ENCODE data around the gene PLA2G1B.
A peak's percentile ranks its signal among the peaks of the same experiment; 100 is the strongest.

Gene PLA2G1B

DNA sequence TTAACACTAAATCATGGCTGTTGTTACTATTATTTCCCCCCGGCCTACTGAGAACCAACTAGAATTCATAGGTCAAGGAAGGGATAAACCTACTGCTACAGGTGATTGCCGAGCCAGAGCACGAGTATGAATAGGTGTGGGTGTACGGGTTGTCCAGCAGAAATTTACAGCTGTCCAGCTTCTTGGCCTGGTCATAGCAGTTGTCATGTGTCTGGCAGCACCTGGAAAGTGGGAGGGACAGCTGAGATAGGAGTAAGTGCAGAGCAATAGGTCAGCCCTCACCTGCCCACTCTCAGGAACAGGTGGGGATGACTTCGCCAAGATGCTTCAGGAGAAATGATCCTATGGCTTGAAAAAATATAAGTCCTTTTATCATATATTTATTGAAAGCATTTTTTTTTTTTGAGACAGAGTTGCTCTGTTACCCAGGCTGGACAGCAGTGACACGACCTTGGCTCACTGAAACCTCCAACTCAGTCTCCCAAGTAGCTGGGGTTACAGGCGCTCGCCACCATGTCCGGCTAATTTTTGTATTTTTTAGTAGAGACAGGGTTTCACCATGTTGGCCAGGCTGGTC is 2.6 kb downstream of the PLA2G1B start:
- no peak for DNase-seq (ENCODE audit: low read depth)

DNA sequence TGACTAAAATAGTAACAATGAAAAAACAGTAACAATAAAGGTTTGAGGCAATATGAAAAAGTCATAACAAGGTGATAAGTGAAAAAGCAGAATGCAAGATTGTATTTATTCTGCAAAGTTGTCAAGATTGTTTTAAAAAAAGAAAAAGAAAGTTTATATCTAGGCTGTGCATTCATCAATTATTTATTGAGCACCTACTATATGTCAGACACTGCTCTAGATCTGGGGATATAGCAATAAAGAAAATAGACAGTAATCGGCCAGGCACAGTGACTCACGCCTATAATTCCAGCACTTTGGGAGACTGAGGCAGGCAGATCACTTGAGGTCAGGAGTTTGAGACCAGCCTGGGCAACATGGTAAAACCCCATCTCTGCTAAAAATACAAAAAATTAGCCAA is 3.8 kb downstream of the PLA2G1B start:
- no peak for DNase-seq (ENCODE audit: low read depth)

DNA sequence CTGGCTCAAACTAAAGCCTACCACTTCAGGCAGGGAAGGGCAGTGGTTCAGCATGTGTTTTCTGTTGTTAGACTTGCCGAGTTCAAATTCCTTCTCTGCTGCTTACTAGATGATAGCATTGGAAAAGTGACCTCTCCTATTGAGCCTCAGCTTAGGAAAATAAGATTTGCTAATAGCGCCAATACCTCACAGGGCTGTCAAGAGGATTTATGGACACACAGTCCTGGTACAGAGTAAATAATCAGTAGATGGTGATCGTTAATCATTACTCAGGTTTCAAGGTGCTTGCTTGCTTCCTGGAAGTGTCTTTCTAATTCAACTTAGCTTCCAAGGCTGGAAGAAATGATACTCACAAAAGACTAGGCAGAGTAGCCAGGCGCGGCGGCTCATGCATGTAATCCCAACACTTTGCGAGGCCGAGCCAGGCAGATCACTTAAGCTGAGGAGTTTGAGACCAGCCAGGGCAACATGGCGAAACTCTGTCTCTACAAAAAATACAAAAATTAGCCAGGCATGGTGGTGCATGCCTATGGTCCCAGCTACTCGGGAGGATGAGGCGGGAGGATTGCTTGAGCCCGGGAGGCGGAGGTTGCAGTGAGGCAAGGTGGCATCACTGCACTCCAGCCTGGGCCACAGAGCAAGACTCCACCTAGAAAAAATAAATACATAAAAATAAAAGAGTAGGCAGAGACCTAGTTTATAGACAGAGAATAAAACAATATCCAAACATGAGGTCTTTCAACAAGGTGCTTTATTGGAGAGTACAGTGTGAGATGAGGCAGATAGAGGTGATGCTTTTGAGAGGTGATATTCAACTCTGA is 6.0 kb downstream of the PLA2G1B start:
- no peak for DNase-seq (ENCODE audit: low read depth)

DNA sequence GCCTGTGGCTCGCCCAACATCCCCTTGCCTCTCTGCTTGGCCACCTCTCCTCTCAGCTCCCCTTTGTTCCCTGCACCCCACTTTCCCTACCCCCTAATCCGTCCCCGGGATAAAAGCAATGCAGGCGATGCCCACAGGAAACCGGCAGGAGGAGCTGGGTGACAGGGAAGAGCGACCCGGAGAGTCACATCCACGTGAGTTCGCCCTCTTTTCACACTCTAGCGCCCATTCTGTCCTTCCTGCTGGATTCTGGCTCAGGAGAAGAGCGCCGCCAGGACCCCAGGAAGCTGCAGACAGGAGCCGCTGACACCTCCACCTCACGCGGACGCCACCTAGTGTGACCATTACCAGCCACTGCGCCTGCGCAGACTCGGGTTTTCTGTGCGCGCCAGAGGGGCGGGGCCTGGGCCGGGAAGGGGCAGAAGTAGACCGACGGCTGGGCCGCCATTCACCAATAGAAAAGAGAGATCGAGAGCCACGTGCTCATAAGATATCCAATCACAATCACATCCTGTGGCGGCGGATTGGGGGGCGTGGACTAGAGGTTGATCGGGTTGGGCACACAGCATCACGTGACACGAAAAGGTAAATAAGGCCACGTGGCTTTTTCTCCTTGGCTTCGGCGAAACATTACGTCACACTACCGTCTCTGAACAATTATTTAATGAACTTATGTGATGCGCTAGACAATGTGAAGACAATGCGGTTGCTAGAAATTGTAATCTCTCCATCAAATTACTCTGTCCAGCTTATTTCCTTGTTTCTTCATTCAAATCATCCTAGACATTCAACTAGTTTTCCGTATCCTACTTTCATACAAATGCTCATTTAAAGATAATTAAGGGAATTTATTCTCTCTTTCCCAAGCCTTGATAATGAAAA is 10.1 kb downstream of the PLA2G1B start:
- DNase-seq (ENCODE audit: low read depth) = peak; percentile 94

DNA sequence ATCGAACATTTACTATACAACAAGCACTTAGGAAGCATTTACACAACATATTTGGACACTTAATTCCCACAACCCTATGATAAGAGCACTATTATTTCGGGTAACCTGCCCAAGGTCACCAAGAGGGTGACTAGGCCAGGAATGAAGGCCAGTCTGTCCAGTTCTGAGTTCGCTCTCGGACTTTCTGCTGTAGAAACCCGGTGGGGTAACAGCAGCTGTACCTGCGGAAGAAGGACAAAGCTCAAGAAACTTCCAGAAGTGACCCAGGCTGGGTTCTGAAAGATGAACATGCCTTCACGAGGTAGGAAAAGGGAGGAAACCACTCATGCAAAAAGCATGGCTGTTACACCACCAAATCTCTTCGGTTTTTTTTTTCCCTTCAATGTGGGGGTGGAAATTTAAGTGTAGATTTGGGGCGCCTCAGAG is 10.8 kb downstream of the PLA2G1B start:
- DNase-seq (ENCODE audit: low read depth) = no peak

DNA sequence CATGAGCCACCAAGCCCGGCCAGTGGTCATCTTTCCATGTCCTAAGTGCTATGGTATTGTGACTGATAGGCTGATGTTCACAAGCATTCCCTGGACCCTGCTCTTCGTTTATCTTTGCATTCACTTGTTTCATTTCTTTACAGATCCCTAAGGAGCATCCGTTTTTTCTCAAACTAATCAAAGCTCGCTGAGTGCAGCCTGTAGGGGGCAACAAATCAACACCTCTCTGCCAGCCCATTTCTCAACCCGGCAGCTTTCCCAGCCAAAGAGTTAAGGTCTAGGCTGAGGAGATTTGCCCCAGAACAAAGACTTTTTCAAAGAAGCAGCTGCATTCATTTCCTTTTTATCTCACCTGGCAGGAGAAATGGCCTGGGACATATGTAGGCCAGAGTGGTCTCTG is 13.4 kb downstream of the PLA2G1B start:
- no peak for DNase-seq (ENCODE audit: low read depth)

DNA sequence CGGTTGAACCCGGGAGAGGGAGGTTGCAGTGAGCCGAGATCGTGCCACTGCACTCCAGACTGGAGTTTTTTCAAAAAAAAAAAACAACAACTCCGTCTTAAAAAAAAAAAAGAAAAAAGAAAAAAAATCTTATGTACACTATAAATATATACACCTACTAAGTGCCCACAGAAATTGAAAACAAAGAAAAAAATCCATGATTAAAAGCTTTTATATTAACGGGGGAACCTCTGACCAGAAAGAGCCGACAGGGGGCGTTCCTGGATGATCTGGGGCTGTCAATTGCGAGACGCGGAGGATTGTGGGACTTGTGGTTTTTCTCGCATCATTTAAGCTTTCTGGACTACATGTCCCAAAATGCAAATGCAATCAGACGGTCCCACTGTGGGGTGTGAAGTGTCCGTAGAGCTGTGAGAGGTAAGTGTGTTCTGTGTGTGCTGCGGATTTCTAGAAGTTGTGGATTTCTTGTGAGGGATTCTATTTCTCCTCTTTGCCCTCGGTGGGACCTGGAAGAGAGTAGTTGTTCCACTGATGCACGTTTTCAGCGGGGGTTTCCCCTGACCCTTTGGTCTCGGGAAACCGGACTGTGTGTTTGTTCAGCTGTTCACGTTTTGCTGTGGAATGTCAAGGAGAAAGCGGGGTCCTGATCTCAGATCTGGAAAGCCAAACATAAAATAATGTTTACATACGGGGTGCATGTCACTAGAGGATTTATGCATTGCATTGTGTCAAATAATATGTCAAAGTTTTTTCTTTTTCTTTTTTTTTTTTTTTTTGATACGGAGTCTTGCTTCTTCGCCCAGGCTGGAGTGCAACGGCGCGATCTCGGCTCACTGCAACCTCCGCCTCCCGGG is 25.4 kb downstream of the PLA2G1B start, which contains the start of gene SIRT4:
Gene SIRT4 (plus strand): TSS at position 360 of the 854 bp plus-strand sequence. CDS start 1,241 bp downstream, outside the sequence.
- DNase-seq (ENCODE audit: low read depth) = peak; percentile 81

DNA sequence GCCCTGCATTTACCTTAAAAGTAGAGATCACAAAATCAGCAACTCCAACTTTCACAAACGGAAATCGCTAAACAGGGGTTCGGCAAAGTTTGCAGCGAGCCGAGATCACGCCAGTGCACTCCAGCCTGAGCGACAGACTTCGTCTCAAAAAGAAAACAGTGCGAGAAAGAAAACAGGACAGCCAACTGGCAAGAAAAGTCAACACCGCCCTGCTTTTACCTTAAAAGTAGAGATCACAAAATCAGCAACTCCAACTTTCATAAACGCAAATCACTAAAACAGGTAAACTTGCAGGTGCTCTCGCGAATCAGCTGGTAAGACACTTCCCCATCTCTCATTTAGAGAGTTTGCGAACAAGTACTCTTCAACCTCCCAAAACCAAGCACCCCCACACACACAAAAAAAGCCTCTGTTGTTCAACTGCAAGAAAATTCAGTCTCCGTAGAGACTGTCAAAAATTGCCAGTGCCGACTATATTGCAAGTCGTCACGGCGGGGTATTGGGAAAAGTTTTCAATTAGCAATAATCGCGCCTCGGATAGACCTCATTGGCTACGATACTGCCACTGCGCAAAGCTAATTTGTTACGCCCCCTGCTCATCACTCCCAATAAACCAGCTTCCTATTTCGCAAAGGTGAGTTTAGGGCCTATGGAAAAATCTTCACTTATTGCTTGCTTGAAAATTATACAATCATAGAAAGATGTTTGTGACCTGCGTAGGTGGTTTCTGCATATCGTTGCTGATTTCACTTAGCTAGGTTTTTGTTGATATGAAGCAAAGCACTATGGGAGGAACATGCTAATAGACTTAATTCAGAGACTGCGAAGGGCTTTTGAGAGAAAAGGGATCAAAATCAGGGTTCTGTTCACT is 34.7 kb downstream of the PLA2G1B start, which contains the start of gene RNU4-1:
Gene RNU4-1 (minus strand): TSS at position 577 of the 871 bp plus-strand sequence.
- peak; percentile 78 for DNase-seq (ENCODE audit: low read depth)

DNA sequence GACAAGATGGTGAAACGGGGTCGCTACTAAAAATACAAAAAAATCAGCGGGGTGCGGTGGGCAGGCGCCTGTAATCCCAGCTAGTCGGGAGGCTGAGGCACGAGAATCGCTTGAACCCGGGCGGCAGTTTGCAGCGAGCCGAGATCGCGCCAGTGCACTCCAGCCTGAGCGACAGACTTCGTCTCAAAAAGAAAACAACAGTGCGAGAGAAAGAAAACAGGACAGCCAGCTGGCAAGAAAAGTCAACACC is 35.2 kb downstream of the PLA2G1B start:
- DNase-seq (ENCODE audit: low read depth) = no peak

DNA sequence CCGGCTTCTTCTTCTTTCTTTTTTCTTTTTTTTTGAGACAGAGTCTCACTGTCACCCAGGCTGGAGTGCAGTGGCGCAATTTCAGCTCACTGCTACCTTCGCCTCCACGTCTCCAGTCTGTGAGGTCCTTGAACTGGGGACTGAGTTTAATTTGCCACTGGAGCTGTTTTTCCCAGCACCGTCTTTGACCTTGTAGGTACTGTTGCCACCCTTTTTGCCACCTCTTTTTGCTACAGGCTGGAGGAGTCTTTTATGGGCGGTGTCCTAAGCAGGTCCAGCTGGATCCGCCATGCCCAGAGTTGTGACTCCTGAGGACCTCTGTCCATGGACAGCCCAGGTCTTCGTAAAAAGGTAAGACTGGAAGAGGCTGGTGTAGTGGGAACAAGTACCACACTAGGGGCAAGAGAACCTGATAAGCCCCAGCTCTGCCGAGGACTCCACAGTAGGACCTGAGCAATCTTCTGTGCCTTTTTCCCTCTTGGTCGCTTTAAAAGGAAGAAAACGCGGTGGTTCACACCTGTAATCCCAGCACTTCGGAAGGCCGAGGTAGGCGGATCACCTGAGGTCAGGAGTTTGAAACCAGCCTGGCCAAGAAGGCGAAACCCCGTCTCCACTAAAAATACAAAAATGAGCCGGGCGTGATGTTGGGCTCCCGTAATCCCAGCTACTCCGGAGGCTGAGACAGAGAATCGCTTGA is 36.8 kb downstream of the PLA2G1B start:
- DNase-seq (ENCODE audit: low read depth) = no peak

DNA sequence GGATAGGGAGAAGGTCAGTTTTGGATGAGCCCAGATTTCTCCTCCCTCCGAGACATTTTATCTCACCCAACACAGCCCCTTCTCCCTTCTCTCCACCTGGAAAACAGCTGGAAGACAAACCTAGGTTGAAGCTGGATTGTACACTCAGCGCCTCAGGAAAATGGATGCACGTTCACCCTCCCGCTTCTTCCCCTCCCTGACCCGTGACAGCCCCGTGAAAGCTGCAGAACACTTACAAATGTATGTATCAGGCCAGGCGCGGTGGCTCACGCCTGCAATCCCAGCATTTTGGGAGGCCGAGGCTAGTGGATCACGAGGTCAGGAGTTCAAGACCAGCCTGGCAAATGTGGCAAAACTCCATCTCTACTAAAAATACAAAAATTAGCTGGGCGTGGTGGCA is 40.1 kb downstream of the PLA2G1B start:
- no peak for DNase-seq (ENCODE audit: low read depth)

DNA sequence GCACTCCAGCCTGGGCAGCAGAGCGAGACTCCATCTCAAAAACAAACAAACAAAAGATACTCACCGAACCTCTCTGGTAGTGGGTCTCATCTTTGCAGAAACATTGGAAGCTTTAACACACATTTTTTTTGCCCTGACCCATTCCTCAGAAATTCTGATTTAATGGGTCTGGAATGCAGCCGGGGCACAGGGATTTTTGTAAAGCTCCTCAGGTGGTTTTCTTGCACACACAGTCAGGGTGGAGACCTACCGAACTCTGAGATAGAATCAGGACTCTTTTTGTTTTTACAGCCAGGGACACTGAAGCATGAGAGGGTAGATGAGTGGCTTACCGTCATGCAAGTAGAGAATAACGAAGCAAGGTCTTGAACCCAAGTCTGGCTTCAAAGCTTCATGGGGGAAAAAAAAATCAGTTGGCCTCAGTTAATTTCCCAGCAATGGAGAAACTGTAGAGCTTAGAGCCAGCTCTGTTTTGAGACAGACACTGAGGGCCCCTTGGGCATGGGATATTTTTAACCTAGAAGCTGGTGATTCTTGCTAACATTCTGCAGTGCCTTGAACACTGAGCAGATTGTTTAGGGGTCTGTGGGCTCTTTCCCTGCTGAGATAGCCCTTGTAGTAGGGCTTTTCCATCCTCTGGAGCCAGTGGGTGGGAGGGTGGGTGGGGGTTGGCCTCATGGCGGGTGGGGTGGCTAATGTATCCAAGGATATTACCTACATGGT is 40.6 kb downstream of the PLA2G1B start:
- no peak for DNase-seq (ENCODE audit: low read depth)

DNA sequence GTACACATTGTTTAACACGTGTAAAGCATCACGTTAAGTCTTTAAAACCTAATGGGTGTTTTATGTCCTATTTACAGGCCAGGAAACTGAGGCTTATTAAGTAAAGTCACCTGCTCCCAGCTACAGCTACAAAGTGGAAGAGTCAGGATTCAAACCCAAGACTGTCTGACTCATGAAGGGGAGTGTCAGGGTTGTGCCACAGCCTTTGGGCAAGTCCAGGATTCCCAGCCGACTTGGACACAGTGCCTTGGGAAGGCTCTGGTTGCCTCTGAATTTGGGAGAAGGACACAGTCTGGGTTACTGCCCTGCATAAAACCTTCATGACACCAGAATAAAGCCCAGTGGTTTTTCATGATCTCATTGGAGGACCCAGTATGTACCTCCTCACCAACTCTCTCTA is 43.2 kb downstream of the PLA2G1B start:
- DNase-seq (ENCODE audit: low read depth) = no peak

DNA sequence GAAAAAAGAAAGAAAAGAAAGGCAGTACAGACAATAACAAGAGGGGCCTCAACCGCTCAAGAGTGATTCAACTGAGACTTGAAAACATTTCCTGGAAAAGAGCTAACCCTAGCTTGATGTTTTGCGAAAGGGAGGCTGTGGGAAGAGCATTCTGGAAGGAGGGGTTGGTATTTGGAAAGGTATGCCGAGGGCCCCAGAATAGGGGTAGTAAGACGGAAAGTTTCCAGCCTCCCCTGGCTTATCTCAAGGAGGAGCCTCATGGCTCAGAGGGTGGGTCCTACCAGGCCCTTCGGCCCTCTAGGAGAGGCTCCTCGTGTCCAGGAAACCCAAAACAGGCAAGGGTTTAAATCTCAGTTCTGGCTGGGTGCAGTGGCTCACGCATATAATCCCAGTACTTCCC is 44.3 kb downstream of the PLA2G1B start:
- no peak for DNase-seq (ENCODE audit: low read depth)

DNA sequence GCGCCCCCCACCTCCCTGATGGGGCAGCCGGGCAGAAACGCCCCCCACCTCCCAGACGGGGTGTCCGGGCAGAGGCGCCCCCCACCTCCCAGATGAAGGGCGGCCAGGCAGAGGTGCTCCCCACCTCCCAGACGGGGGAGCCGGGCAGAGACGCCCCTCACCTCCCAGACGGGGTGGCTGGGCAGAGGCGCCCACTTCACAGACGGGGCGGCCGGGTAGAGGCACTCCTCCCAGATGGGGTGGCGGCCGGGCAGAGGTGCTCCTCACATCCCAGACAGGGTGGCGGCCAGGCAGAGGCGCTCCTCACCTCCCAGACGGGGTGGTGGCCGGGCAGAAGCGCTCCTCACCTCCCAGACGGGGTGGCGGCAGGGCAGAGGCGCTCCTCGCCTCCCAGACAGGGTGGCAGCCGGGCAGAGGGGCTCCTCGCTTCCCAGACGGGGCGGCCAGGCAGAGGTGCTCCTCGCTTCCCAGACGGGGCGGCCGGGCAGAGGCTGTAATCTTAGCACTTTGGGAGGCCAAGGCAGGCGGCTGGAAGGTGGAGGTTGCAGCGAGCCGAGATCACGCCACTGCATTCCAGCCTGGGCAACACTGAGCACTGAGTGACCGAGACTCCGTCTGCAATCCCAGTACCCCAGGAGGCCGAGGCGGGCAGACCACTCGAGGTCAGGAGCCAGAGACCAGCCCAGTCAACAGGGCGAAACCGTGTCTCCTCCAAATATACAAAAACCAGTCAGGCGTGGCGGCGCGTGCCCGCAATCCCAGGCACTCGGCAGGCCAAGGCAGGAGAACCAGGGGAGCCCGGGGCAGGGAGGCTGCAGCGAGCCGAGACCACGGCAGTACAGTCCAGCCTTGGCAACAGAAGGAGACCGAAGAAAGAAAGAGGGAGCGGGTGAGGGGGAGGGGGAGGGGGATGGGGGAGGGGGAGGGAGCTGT is 49.2 kb downstream of the PLA2G1B start:
- no peak for DNase-seq (ENCODE audit: low read depth)

DNA sequence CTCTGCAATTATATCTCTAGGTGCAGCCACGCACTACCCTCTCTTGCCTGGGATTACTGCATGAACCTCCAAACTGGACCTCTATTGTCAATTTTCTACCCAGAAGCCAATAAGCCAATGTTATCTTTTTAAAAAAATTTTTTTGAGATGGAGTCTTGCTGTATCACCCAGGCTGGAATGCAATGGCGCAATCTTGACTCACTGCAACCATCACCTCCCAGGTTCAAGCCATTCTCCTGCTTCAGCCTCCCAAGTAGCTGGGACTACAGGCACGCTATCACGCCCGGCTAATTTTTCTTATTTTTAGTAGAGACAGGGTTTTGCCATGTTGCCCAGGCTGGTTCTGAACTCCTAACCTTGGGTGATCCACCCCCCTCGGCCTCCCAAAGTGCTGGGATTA is 50.8 kb downstream of the PLA2G1B start:
- DNase-seq (ENCODE audit: low read depth) = no peak
